Measurements from ENCODE around the gene DCC. TPM values are rescaled to one million over a fixed set of nuclear protein-coding genes. Genes with fewer than 3 reads are reported as not detected.

Gene DCC
- total RNA-seq, 1 donor from 2014 or later: 1.0 TPM

GRCh38 chr18:53025247-53025646, 685.2 kb downstream of the DCC start:
- Mint-ChIP-seq H3K36me3 (no peaks in the 10 kb centered on the region), H3K27ac (no peak overlapping the region), H3K9me3 (no peaks in the 10 kb centered on the region), H3K4me3 (no peak overlapping the region), H3K4me1 (no peaks in the 10 kb centered on the region), H3K27me3 (ENCODE audit: low read depth) (no peaks in the 10 kb centered on the region)
- DNase-seq (ENCODE audit: low spot score in 2 of 2, unreplicated experiment in 2 of 2): no peak
- no peak for TF ChIP-seq CTCF (IDR thresholded peaks at IDR 0.05; ENCODE audit: unreplicated experiment)

GRCh38 chr18:53028565-53028964, 688.6 kb downstream of the DCC start:
- H3K4me3 Mint-ChIP-seq: no peak overlapping the region
- DNase-seq (ENCODE audit: low spot score in 2 of 2, unreplicated experiment in 2 of 2): no peak
- H3K9me3 Mint-ChIP-seq: no peaks in the 10 kb centered on the region
- no peaks in the 10 kb centered on the region for H3K4me1 Mint-ChIP-seq
- H3K27ac Mint-ChIP-seq: no peak overlapping the region
- no peak for TF ChIP-seq CTCF (IDR thresholded peaks at IDR 0.05; ENCODE audit: unreplicated experiment)
- H3K36me3 Mint-ChIP-seq: no peaks in the 10 kb centered on the region
- no peaks in the 10 kb centered on the region for H3K27me3 Mint-ChIP-seq (ENCODE audit: low read depth)

- no peak for DNase-seq (ENCODE audit: low spot score in 2 of 2, unreplicated experiment in 2 of 2)
- Mint-ChIP-seq H3K27ac (no peak overlapping the region), H3K9me3 (no peaks in the 10 kb centered on the region), H3K4me1 (no peaks in the 10 kb centered on the region), H3K27me3 (ENCODE audit: low read depth) (peaks cover 5% of the 10 kb centered on the region), H3K36me3 (no peaks in the 10 kb centered on the region), H3K4me3 (no peak overlapping the region)
- TF ChIP-seq CTCF (IDR thresholded peaks at IDR 0.05; ENCODE audit: unreplicated experiment): no peak
Observed at GRCh38 chr18:53033128-53033527, 693.1 kb downstream of the DCC start.

GRCh38 chr18:53038608-53039007, 698.6 kb downstream of the DCC start:
- no peaks in the 10 kb centered on the region for H3K36me3 Mint-ChIP-seq
- TF ChIP-seq CTCF (IDR thresholded peaks at IDR 0.05; ENCODE audit: unreplicated experiment): no peak
- H3K4me3 Mint-ChIP-seq: no peak overlapping the region
- no peak for DNase-seq (ENCODE audit: low spot score in 2 of 2, unreplicated experiment in 2 of 2)
- no peaks in the 10 kb centered on the region for H3K4me1 Mint-ChIP-seq
- no peak overlapping the region for H3K27ac Mint-ChIP-seq
- peaks cover 16% of the 10 kb centered on the region for H3K9me3 Mint-ChIP-seq
- peaks cover 5% of the 10 kb centered on the region for H3K27me3 Mint-ChIP-seq (ENCODE audit: low read depth)

GRCh38 chr18:53040286-53040685, 700.3 kb downstream of the DCC start:
- Mint-ChIP-seq H3K4me1 (no peaks in the 10 kb centered on the region), H3K4me3 (no peak overlapping the region), H3K9me3 (peaks cover 16% of the 10 kb centered on the region), H3K27me3 (ENCODE audit: low read depth) (peaks cover 8% of the 10 kb centered on the region), H3K27ac (no peak overlapping the region), H3K36me3 (no peaks in the 10 kb centered on the region)
- DNase-seq (ENCODE audit: low spot score in 2 of 2, unreplicated experiment in 2 of 2): no peak
- no peak for TF ChIP-seq CTCF (IDR thresholded peaks at IDR 0.05; ENCODE audit: unreplicated experiment)

GRCh38 chr18:53056064-53056463, 716.1 kb downstream of the DCC start:
- no peak overlapping the region for H3K4me3 Mint-ChIP-seq
- H3K27ac Mint-ChIP-seq: no peak overlapping the region
- TF ChIP-seq CTCF (IDR thresholded peaks at IDR 0.05; ENCODE audit: unreplicated experiment): no peak
- no peaks in the 10 kb centered on the region for H3K4me1 Mint-ChIP-seq
- H3K36me3 Mint-ChIP-seq: no peaks in the 10 kb centered on the region
- DNase-seq (ENCODE audit: low spot score in 2 of 2, unreplicated experiment in 2 of 2): no peak
- no peaks in the 10 kb centered on the region for H3K9me3 Mint-ChIP-seq
- H3K27me3 Mint-ChIP-seq (ENCODE audit: low read depth): peaks cover 3% of the 10 kb centered on the region
